C4-2B (cell line): ENCODE data around the gene KRT71.

Experiments used
- H3K27ac ChIP-seq: fragments of 450-650 bp; 2 replicates; pipeline ENCODE4 v1.5.1; 2017
- CTCF ChIP-seq: fragments of 450-650 bp; conservative IDR thresholded peaks from 2 replicates; pipeline ENCODE4 v1.5.1; 2017; ENCODE audit warnings: mild to moderate bottlenecking
- ZFX ChIP-seq: fragments of 450-650 bp; IDR thresholded peaks from 2 replicates; pipeline ENCODE4 v1.6.1; 2017

Gene KRT71

GRCh38 chr12:52582486-52582885, 29.5 kb upstream of the KRT71 start:
- TF ChIP-seq CTCF (no peak), ZFX (no peak)
- H3K27ac ChIP-seq = no peak overlapping the region

GRCh38 chr12:52581481-52581880, 28.5 kb upstream of the KRT71 start:
- H3K27ac ChIP-seq = no peak overlapping the region
- TF ChIP-seq CTCF (no peak), ZFX (no peak)

GRCh38 chr12:52581066-52581465, 28.1 kb upstream of the KRT71 start:
- TF ChIP-seq CTCF (no peak), ZFX (no peak)
- H3K27ac ChIP-seq = no peak overlapping the region

GRCh38 chr12:52580496-52580895, 27.6 kb upstream of the KRT71 start:
- TF ChIP-seq ZFX = no peak
- TF ChIP-seq CTCF = no peak
- no peak overlapping the region for H3K27ac ChIP-seq

GRCh38 chr12:52579468-52580465, 26.8 kb upstream of the KRT71 start:
- no peak for TF ChIP-seq CTCF
- TF ChIP-seq ZFX = no peak
- H3K27ac ChIP-seq = no peak overlapping the region

GRCh38 chr12:52578469-52578868, 25.5 kb upstream of the KRT71 start:
- no peak overlapping the region for H3K27ac ChIP-seq
- TF ChIP-seq CTCF = no peak
- TF ChIP-seq ZFX = no peak

GRCh38 chr12:52577316-52577715, 24.4 kb upstream of the KRT71 start:
- TF ChIP-seq ZFX (no peak), CTCF (no peak)
- no peak overlapping the region for H3K27ac ChIP-seq
